Fibroblast of lung (primary cell): ENCODE measurements around the gene AMMECR1L.

ENCODE experiments used
- EZH2 ChIP-seq: IDR thresholded peaks from 2 replicates; pipeline ENCODE4 v1.5.1; 2012; ENCODE audit warnings: low read length, control low read depth, mild to moderate bottlenecking; ENCODE audit errors: missing control alignments
- TF ChIP-seq, protein P1 (sequence below), 2 donors: IDR thresholded peaks in 1 of 2; conservative IDR thresholded peaks in 1 of 2; 1 replicate in 1 of 2; 2 replicates in 1 of 2; pipeline ENCODE4 v1.5.1; 2011 to 2012; ENCODE audit warnings: low read length in 2 of 2, control low read depth in 1 of 2, inconsistent platforms in 1 of 2, low read depth in 1 of 2, mild to moderate bottlenecking in 1 of 2

- TF ChIP-seq, protein P1, sequence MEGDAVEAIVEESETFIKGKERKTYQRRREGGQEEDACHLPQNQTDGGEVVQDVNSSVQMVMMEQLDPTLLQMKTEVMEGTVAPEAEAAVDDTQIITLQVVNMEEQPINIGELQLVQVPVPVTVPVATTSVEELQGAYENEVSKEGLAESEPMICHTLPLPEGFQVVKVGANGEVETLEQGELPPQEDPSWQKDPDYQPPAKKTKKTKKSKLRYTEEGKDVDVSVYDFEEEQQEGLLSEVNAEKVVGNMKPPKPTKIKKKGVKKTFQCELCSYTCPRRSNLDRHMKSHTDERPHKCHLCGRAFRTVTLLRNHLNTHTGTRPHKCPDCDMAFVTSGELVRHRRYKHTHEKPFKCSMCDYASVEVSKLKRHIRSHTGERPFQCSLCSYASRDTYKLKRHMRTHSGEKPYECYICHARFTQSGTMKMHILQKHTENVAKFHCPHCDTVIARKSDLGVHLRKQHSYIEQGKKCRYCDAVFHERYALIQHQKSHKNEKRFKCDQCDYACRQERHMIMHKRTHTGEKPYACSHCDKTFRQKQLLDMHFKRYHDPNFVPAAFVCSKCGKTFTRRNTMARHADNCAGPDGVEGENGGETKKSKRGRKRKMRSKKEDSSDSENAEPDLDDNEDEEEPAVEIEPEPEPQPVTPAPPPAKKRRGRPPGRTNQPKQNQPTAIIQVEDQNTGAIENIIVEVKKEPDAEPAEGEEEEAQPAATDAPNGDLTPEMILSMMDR (conservative IDR thresholded peaks at IDR 0.05 in 1 of 2, IDR thresholded peaks at IDR 0.05 in 1 of 2; ENCODE audit: low read depth in 1 of 2, low read length in 2 of 2): no peak
- no peak for TF ChIP-seq EZH2
These were observed 44.1 kb downstream of the AMMECR1L start for GRCh38 chr2:127841466-127842178.
